Panc1 (cell line): Measurements from ENCODE around the gene PRR5L. TPM values are rescaled to one million over a fixed set of nuclear protein-coding genes. Genes with fewer than 3 reads are reported as not detected.

Experiments
- ATAC-seq: fragments of 200-7000 bp; cut with Tn5 transposase; 2 replicates; pipeline ENCODE4 v1.9.1; 2020; ENCODE audit warnings: mild to moderate bottlenecking, moderate library complexity
- BruUV-seq: library from RNA; stranded (reverse); fragments of 400-500 nt; replicated peaks from 2 replicates; lab custom pipeline; 2021; lab: Mats Ljungman, UMichigan
- CTCF ChIA-PET: fragments of 300-600 bp; sonication (Branson Sonifier 250); formaldehyde crosslinking; loops from one replicate; lab custom pipeline; 2022; ENCODE audit warnings: antibody characterized with exemption; lab: Charles Lee
- POLR2A ChIA-PET: fragments of 300-600 bp; sonication (Branson Sonifier 250); formaldehyde crosslinking; loops from one replicate; lab custom pipeline; 2022; ENCODE audit warnings: antibody characterized with exemption; lab: Charles Lee
- DNase-seq: peaks from one replicate; pipeline ENCODE4 v3.0.0-alpha.2; 2010; ENCODE audit warnings: low read depth, low spot score
- H3K27ac ChIP-seq: 2 replicates; pipeline ENCODE4 v1.5.1; 2011; ENCODE audit warnings: mild to moderate bottlenecking, low read length, inconsistent platforms
- H3K27me3 ChIP-seq: fragments of 200-500 bp; sonication (Bioruptor generic); 2 replicates; pipeline ENCODE4 v1.6.0; 2014; ENCODE audit warnings: low read length, inconsistent platforms; ENCODE audit not compliant: control insufficient read depth, insufficient read depth
- H3K36me3 ChIP-seq: fragments of 200-500 bp; sonication (Bioruptor generic); 2 replicates; pipeline ENCODE4 v1.5.1; 2014; ENCODE audit warnings: inconsistent platforms, mild to moderate bottlenecking, low read length, moderate library complexity; ENCODE audit not compliant: control insufficient read depth, insufficient read depth
- H3K4me1 ChIP-seq: 2 replicates; pipeline ENCODE4 v1.5.1; 2011; ENCODE audit warnings: inconsistent platforms, mild to moderate bottlenecking, low read length, moderate library complexity; ENCODE audit not compliant: control insufficient read depth, insufficient read depth
- H3K4me3 ChIP-seq, 2 experiments: 2 replicates each; pipeline ENCODE4 v1.5.1; 2011 to 2012; ENCODE audit warnings: low read depth in 2 of 2, low read length in 2 of 2, mild to moderate bottlenecking in 2 of 2, inconsistent platforms in 1 of 2, moderate library complexity in 1 of 2
- H3K9me3 ChIP-seq: fragments of 200-500 bp; sonication (Bioruptor generic); 2 replicates; pipeline ENCODE4 v1.5.1; 2014; ENCODE audit warnings: low read depth, mild to moderate bottlenecking, inconsistent platforms, low read length, moderate library complexity; ENCODE audit not compliant: control insufficient read depth, insufficient read depth
- CTCF ChIP-seq: fragments of 450-650 bp; IDR thresholded peaks from 2 replicates; pipeline ENCODE4 v1.5.1; 2017; ENCODE audit warnings: mild to moderate bottlenecking
- POLR2AphosphoS5 ChIP-seq: IDR thresholded peaks from 2 replicates; pipeline ENCODE4 v1.6.1; 2012; ENCODE audit warnings: mild to moderate bottlenecking, low read depth, low read length, moderate library complexity
- REST ChIP-seq, 2 experiments: IDR thresholded peaks; 2 replicates each; pipeline ENCODE4 v1.6.1; 2011 to 2012; ENCODE audit warnings: low read depth in 2 of 2, control low read depth in 1 of 2, low read length in 1 of 2, mild to moderate bottlenecking in 1 of 2, moderate library complexity in 1 of 2; ENCODE audit not compliant: insufficient read depth in 1 of 2
- SIN3A ChIP-seq: IDR thresholded peaks from 2 replicates; pipeline ENCODE4 v1.6.1; 2012; ENCODE audit warnings: low read depth, mild to moderate bottlenecking, low read length, moderate library complexity, borderline replicate concordance; ENCODE audit not compliant: insufficient read depth
- TCF7L2 ChIP-seq: IDR thresholded peaks from 2 replicates; pipeline ENCODE4 v1.6.1; 2011; ENCODE audit warnings: mild to moderate bottlenecking, low read depth, low read length, inconsistent platforms
- in situ Hi-C: cut with HindIII; loops from 2 replicates; pipeline ENCODE4 v1.10.0; 2016; ENCODE audit warnings: low sequenced_read_pairs, low pct_unique_long_range_greater_than_20kb
- intact Hi-C: fragments of 100-400 bp; cut with micrococcal nuclease; formaldehyde crosslinking; loops from one replicate; pipeline ENCODE4 v1.10.0; 2022; ENCODE audit not compliant: unreplicated experiment
- total RNA-seq: library from RNA; stranded (reverse); gene quantifications from one replicate; pipeline ENCODE4 v1.2.1, GENCODE V29; 2021; ENCODE audit not compliant: unreplicated experiment

PRR5L gene
- total RNA-seq, 1 experiment from 2014 or later: 0.36 TPM

- ATAC-seq: no peak
- CTCF ChIA-PET: no interaction called here
- intact Hi-C loops (no loop called here), in situ Hi-C loops (no loop called here)
- Histone ChIP-seq H3K4me1 (no peaks in the 10 kb centered on the region), H3K27ac (no peak overlapping the region), H3K36me3 (no peaks in the 10 kb centered on the region), H3K9me3 (no peaks in the 10 kb centered on the region), H3K27me3 (peaks cover 2% of the 10 kb centered on the region), H3K4me3 (no peak overlapping the region)
- BruUV-seq: no TSS peak
- DNase-seq: no peak
- TF ChIP-seq CTCF: no peak
- no peak for TF ChIP-seq REST (IDR thresholded peaks at IDR 0.05; ENCODE audit: insufficient read depth in 1 of 2, low read depth in 2 of 2, low read length in 1 of 2)
- no peak for TF ChIP-seq SIN3A
- POLR2A ChIA-PET: no interaction called here
Observed at GRCh38 chr11:36467012-36467411, 170.9 kb downstream of the PRR5L start.

- DNase-seq (no peak), ATAC-seq (no peak)
- ChIA-PET POLR2A (no interaction called here), CTCF (interaction anchor here (0.8 kb wide), 1 partner anchor 11 kb away, joined by 3 read pairs; no protein-coding TSS in a partner anchor)
- no peaks in the 10 kb centered on the region for H3K36me3 ChIP-seq
- no peaks in the 10 kb centered on the region for H3K4me1 ChIP-seq
- no peak overlapping the region for H3K4me3 ChIP-seq
- no peak overlapping the region for H3K27ac ChIP-seq
- H3K27me3 ChIP-seq: peaks cover 2% of the 10 kb centered on the region
- in situ Hi-C loops: no loop called here
- no peak for TF ChIP-seq POLR2AphosphoS5
- no peak for TF ChIP-seq TCF7L2
- TF ChIP-seq REST (IDR thresholded peaks at IDR 0.05; ENCODE audit: insufficient read depth in 1 of 2, low read depth in 2 of 2, low read length in 1 of 2): no peak
- TF ChIP-seq SIN3A: no peak
- TF ChIP-seq CTCF: no peak
- H3K9me3 ChIP-seq: no peaks in the 10 kb centered on the region
- BruUV-seq: no TSS peak
- intact Hi-C loops: no loop called here
Observed at GRCh38 chr11:36467916-36468315, 171.8 kb downstream of the PRR5L start.
